Lung (tissue), 12 donors: ENCODE results near the gene DZIP3. TPM values are rescaled to one million over a fixed set of nuclear protein-coding genes. Genes with fewer than 3 reads are reported as not detected.
"Not testable (repeated sequence)": the region's sequence is repeated elsewhere in the genome, so short reads cannot be mapped to it uniquely, and the experiment has no call there.

Source experiments
- ATAC-seq: fragments of 200-7000 bp; cut with Tn5 transposase; one replicate; pipeline ENCODE4 v1.9.1; 2020; ENCODE audit warnings: moderate number of reproducible peaks; ENCODE audit not compliant: insufficient read depth, low FRiP score
- DNase-seq, 3 donors: peaks; one replicate each; pipeline ENCODE4 v3.0.0-alpha.2; 2013 to 2017
- H3K27ac ChIP-seq, 2 donors: one replicate each; pipeline ENCODE4 v1.5.1; 2013; ENCODE audit warnings: mild to moderate bottlenecking in 2 of 2, moderate library complexity in 2 of 2, control low read depth in 1 of 2, inconsistent platforms in 1 of 2, low read depth in 1 of 2, low read length in 1 of 2
- H3K27me3 ChIP-seq, 3 donors: one replicate each; pipeline ENCODE4 v1.5.1; 2013; ENCODE audit warnings: low read length in 2 of 3; ENCODE audit not compliant: control insufficient read depth in 3 of 3, insufficient read depth in 3 of 3
- H3K36me3 ChIP-seq, 4 donors: one replicate each; pipeline ENCODE4 v1.5.1; 2013; ENCODE audit warnings: low read length in 4 of 4, mild to moderate bottlenecking in 1 of 4, moderate library complexity in 1 of 4; ENCODE audit not compliant: control insufficient read depth in 4 of 4, insufficient read depth in 4 of 4
- H3K4me1 ChIP-seq, 5 donors: one replicate each; pipeline ENCODE4 v1.5.1; 2013; ENCODE audit warnings: low read length in 5 of 5, mild to moderate bottlenecking in 2 of 5, moderate library complexity in 1 of 5; ENCODE audit not compliant: control insufficient read depth in 5 of 5, insufficient read depth in 5 of 5
- H3K4me3 ChIP-seq: one replicate; pipeline ENCODE4 v1.5.1; 2013; ENCODE audit warnings: mild to moderate bottlenecking, control low read depth, moderate library complexity
- H3K9ac ChIP-seq, 2 donors: one replicate each; pipeline ENCODE4 v1.5.1; 2013; ENCODE audit warnings: low read length in 2 of 2, control low read depth in 1 of 2; ENCODE audit not compliant: insufficient read depth in 1 of 2
- H3K9me3 ChIP-seq, 4 donors: one replicate each; pipeline ENCODE4 v1.5.1; 2013; ENCODE audit warnings: low read length in 3 of 4, mild to moderate bottlenecking in 1 of 4, moderate library complexity in 1 of 4; ENCODE audit not compliant: control insufficient read depth in 4 of 4, insufficient read depth in 3 of 4
- WGBS, 2 donors: extraction: QIAGEN DNeasy Blood & Tissue Kit; methylation state at CpG; one replicate each; pipeline ENCODE4 v1.1.7; 2013; 5-methylcytosine and 5-hydroxymethylcytosine counted together
- polyA plus RNA-seq, 2 donors: library from polyadenylated mRNA; stranded (reverse); fragments of 200-250 nt; gene quantifications; one replicate each; pipeline ENCODE4 v1.2.1, GENCODE V29; 2013
- total RNA-seq, 2 donors: library from RNA; depleted of rRNA in 1 of 2; stranded (reverse); fragments of >200 nt in 1 of 2; gene quantifications; one replicate each; pipeline ENCODE4 v1.2.1, GENCODE V29; 2014 to 2021
- TF ChIP-seq, protein P1 (sequence below): IDR thresholded peaks from 2 replicates; pipeline ENCODE4 v1.5.1; 2012; ENCODE audit warnings: mild to moderate bottlenecking; ENCODE audit errors: control extremely low read depth, extremely low read depth
- donor health status: control.
- donor health status: control.
- donor health status: Bipolar disorder and iron deficiency.
- donor health status: healthy.
- donor health status: DM: yes; HTN: yes; CAD: no.

DZIP3 gene
- total and polyA plus RNA-seq, 4 donors, result 3.8 to 44.1 (median 13.0) TPM

GRCh38 chr3:108645364-108645763 is 55.8 kb downstream of the DZIP3 start:
- Histone ChIP-seq H3K4me3 (no peak overlapping the region), H3K27ac (no peak overlapping the region), H3K9ac (no peak overlapping the region), H3K27me3 (no peaks in the 10 kb centered on the region), H3K4me1 (no peaks in the 10 kb centered on the region), H3K9me3 (no peaks in the 10 kb centered on the region), H3K36me3 (peaks cover 0 to 19% (median 4%) of the 10 kb centered on the region in 4 donors)
- TF ChIP-seq, protein P1, sequence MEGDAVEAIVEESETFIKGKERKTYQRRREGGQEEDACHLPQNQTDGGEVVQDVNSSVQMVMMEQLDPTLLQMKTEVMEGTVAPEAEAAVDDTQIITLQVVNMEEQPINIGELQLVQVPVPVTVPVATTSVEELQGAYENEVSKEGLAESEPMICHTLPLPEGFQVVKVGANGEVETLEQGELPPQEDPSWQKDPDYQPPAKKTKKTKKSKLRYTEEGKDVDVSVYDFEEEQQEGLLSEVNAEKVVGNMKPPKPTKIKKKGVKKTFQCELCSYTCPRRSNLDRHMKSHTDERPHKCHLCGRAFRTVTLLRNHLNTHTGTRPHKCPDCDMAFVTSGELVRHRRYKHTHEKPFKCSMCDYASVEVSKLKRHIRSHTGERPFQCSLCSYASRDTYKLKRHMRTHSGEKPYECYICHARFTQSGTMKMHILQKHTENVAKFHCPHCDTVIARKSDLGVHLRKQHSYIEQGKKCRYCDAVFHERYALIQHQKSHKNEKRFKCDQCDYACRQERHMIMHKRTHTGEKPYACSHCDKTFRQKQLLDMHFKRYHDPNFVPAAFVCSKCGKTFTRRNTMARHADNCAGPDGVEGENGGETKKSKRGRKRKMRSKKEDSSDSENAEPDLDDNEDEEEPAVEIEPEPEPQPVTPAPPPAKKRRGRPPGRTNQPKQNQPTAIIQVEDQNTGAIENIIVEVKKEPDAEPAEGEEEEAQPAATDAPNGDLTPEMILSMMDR, result no peak
- ATAC-seq (no peak), DNase-seq (no peak)
- 90 to 94% methylated on average over 1 of the region's 1 CpG for WGBS, 2 donors

- not testable (repeated sequence) for H3K9ac ChIP-seq, ATAC-seq, H3K27ac ChIP-seq, DNase-seq, H3K4me3 ChIP-seq, H3K4me1 ChIP-seq, H3K27me3 ChIP-seq, H3K9me3 ChIP-seq
- H3K36me3 ChIP-seq, result peaks cover 0 to 19% (median 9%) of the 10 kb centered on the region in 4 donors
- 98 to 99% methylated on average over 15 of the region's 15 CpGs for WGBS, 2 donors
Measured at GRCh38 chr3:108655664-108656063, 66.1 kb downstream of the DZIP3 start.

DNA sequence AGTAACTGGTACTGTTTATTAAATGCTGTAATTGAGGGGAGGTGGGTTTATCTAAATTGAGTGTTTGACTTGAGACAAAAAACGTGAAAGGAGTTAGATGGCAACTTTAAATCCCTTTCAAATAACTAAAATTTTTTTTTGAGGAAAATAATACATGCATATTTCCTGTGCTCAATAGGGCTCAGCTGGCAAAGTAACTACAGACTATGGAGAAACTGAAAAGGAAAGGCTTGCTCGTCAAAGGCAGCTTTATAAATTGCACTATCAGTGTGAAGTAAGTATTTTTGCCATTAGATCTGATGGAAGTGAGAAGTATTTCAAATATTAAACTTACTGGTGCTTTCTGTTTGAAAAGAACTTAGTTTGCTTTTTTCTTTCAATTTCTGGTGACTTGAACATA is 72.2 kb downstream of the DZIP3 start:
- Histone ChIP-seq H3K27ac (no peak overlapping the region), H3K4me3 (no peak overlapping the region)
- 56 to 66% methylated on average over 2 of the region's 2 CpGs for WGBS, 2 donors

DNA sequence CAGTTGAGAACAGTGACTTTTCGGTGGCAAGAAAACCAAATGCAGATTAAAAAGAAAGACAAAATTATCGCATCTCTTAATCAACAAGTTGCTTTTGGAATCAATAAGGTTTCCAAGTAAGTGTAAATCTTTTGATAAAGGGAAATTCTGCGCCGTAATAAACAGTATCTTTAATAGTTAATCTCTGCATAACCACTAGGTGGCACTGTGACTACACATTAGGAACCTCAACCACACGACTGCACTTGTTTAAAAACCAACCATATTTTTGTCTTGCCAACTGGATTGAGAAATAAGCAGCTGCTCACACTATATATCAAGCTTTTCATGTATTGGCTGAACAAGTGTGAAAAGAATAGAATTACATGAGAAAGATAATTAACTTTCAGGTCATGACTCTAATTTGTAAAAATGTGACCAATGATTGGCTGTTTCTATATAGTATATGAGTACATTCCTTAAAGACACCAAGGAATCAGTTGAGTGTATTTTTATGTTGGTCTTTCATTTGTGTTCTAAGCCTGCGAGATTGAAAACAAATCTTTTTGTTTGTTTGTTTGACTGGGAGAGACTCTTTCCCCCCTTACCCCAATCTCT is 72.7 kb downstream of the DZIP3 start:
- H3K4me3 ChIP-seq, result no peak overlapping the region
- no peak overlapping the region for H3K9ac ChIP-seq
- WGBS, 2 donors, result 19 to 21% methylated on average over 6 of the region's 6 CpGs
- no peaks in the 10 kb centered on the region for H3K4me1 ChIP-seq
- peak; percentile 85 for ATAC-seq
- DNase-seq, result peak; percentile 30 to 93 (median 84)
- TF ChIP-seq, protein P1, result peak; percentile 43
- H3K27me3 ChIP-seq, result no peaks in the 10 kb centered on the region
- peaks cover 0 to 8% (median 2%) of the 10 kb centered on the region in 4 donors for H3K36me3 ChIP-seq
- peaks cover 0 to 3% (median 0%) of the 10 kb centered on the region in 4 donors for H3K9me3 ChIP-seq
- H3K27ac ChIP-seq, result no peak overlapping the region

More for the DNA sequence above, 72.2 kb downstream of the DZIP3 start:
- Histone ChIP-seq H3K27me3 (no peaks in the 10 kb centered on the region), H3K9ac (no peak overlapping the region), H3K4me1 (no peaks in the 10 kb centered on the region), H3K36me3 (peaks cover 0 to 8% (median 2%) of the 10 kb centered on the region in 4 donors), H3K9me3 (peaks cover 0 to 3% (median 0%) of the 10 kb centered on the region in 4 donors)
- ATAC-seq, result no peak
- peak in 2 of 3 donors; percentile 4 for DNase-seq
- TF ChIP-seq, protein P1, result no peak
